C4-2B (cell line): ENCODE measurements around the gene TNS3.

Experiments used
- ZFX ChIP-seq: fragments of 450-650 bp; IDR thresholded peaks from 2 replicates; pipeline ENCODE4 v1.6.1; 2017
- TF ChIP-seq, protein P1 (sequence below): fragments of 450-650 bp; conservative IDR thresholded peaks from 2 replicates; pipeline ENCODE4 v1.5.1; 2017; ENCODE audit warnings: mild to moderate bottlenecking

DNA sequence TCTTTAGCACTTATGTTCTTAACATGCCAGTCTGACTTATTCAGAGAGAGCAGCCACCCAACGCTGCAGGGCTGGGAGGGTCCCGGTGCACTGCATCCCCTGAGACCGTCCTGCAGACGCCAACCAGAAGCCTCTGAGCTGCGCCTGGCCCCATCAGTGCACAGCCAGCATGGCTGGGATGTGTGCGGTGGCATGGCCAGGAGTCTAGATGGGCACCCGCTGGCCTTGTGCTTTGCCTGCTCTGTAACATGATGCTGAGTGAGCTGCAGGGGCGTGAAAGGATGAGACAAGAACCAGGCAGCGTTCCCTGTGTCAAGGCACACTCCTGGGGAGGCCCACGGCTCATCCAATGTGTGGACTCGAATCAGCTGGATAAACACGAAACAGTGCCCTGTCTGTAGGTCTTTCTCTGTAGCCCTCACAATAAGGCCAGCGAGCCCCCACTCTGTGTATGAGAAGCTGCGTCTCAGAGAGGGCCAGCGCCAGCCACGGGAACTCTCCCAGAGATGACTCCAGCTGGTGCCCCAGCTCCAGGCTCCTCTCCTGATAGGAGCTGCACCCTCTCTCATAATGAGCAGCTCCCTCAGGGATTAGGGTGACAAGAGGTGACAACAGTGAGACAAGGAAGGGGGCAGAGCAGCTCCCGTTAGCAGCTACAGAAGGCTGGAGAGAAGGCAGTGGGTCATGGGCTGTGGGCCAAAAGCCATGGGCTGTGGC, 96.8 kb downstream of the TNS3 start:
- TF ChIP-seq, protein P1, sequence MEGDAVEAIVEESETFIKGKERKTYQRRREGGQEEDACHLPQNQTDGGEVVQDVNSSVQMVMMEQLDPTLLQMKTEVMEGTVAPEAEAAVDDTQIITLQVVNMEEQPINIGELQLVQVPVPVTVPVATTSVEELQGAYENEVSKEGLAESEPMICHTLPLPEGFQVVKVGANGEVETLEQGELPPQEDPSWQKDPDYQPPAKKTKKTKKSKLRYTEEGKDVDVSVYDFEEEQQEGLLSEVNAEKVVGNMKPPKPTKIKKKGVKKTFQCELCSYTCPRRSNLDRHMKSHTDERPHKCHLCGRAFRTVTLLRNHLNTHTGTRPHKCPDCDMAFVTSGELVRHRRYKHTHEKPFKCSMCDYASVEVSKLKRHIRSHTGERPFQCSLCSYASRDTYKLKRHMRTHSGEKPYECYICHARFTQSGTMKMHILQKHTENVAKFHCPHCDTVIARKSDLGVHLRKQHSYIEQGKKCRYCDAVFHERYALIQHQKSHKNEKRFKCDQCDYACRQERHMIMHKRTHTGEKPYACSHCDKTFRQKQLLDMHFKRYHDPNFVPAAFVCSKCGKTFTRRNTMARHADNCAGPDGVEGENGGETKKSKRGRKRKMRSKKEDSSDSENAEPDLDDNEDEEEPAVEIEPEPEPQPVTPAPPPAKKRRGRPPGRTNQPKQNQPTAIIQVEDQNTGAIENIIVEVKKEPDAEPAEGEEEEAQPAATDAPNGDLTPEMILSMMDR, result no peak
- no peak for TF ChIP-seq ZFX
